H1 (cell line): ENCODE measurements around the gene CTSH. TPM values are rescaled to one million over a fixed set of nuclear protein-coding genes. Genes with fewer than 3 reads are reported as not detected.

ENCODE experiments used
- CTCF ChIA-PET: fragments of 300-600 bp; sonication (Branson Sonifier 250); formaldehyde crosslinking; loops from one replicate; lab custom pipeline; 2021; ENCODE audit not compliant: partially characterized antibody; lab: Charles Lee
- POLR2A ChIA-PET: fragments of 300-600 bp; sonication (Branson Sonifier 250); formaldehyde crosslinking; loops from one replicate; lab custom pipeline; 2021; ENCODE audit warnings: inconsistent platforms; ENCODE audit not compliant: partially characterized antibody; lab: Charles Lee
- DNase-seq, 2 experiments: peaks; one replicate each; pipeline versions ENCODE4 v3.0.0 to v3.0.0-alpha.2; 2010 to 2022; ENCODE audit warnings: low spot score in 2 of 2, low read depth in 1 of 2, mixed read lengths in 1 of 2
- FAIRE-seq: peaks from 2 replicates; lab custom pipeline; 2011; peaks lifted over from hg19 to GRCh38; lab: Jason Lieb, UNC
- H2AFZ ChIP-seq: 2 replicates; pipeline ENCODE4 v1.8.1; 2012; ENCODE audit warnings: low read length, inconsistent platforms
- H2AK5ac ChIP-seq: 2 replicates; pipeline ENCODE4 v1.6.1; 2013; ENCODE audit warnings: low read depth, low read length
- H2BK120ac ChIP-seq: replicated peaks from 2 replicates; pipeline ENCODE3; 2013; ENCODE audit warnings: low read depth, low read length, inconsistent platforms
- H2BK12ac ChIP-seq: 2 replicates; pipeline ENCODE4 v1.6.1; 2013; ENCODE audit warnings: low read depth, low read length
- H2BK15ac ChIP-seq: 2 replicates; pipeline ENCODE4 v1.6.1; 2013; ENCODE audit warnings: low read length
- H2BK20ac ChIP-seq: 2 replicates; pipeline ENCODE4 v1.6.1; 2013; ENCODE audit warnings: low read length
- H2BK5ac ChIP-seq: 2 replicates; pipeline ENCODE4 v1.6.1; 2013; ENCODE audit warnings: low read depth, low read length
- H3K14ac ChIP-seq: 2 replicates; pipeline ENCODE4 v1.6.1; 2013; ENCODE audit warnings: inconsistent platforms; ENCODE audit not compliant: insufficient read length
- H3K18ac ChIP-seq: 2 replicates; pipeline ENCODE4 v1.6.1; 2013; ENCODE audit warnings: low read length; ENCODE audit errors: extremely low read depth
- H3K23ac ChIP-seq: 2 replicates; pipeline ENCODE4 v1.6.1; 2013; ENCODE audit warnings: inconsistent platforms; ENCODE audit not compliant: insufficient read length
- H3K23me2 ChIP-seq: 2 replicates; pipeline ENCODE4 v1.6.1; 2013; ENCODE audit warnings: low read depth, low read length
- H3K27ac ChIP-seq: 2 replicates; pipeline ENCODE4 v1.6.1; 2011; ENCODE audit warnings: low read depth, low read length, inconsistent platforms
- H3K27me3 ChIP-seq, 4 experiments: replicated peaks in 1 of 4; 1 replicate in 1 of 4; 2 replicates in 3 of 4; pipeline versions ENCODE4 v1.6.1 to v1.8.1; 2011 to 2013; ENCODE audit warnings: low read length in 3 of 4, mild to moderate bottlenecking in 3 of 4, inconsistent platforms in 2 of 4, mixed read lengths in 2 of 4, moderate library complexity in 1 of 4; ENCODE audit not compliant: control insufficient read depth in 3 of 4, insufficient read depth in 3 of 4; ENCODE audit errors: extremely low read depth in 1 of 4
- H3K36me3 ChIP-seq, 4 experiments: 2 replicates each; pipeline versions ENCODE4 v1.6.1 to v1.8.1; 2011 to 2013; ENCODE audit warnings: mild to moderate bottlenecking in 4 of 4, low read length in 3 of 4, moderate library complexity in 2 of 4, control low read depth in 1 of 4, inconsistent platforms in 1 of 4; ENCODE audit not compliant: insufficient read depth in 4 of 4, control insufficient read depth in 2 of 4
- H3K4ac ChIP-seq: replicated peaks from 2 replicates; pipeline ENCODE3; 2013; ENCODE audit warnings: low read length, low read depth, mixed read lengths, inconsistent platforms; ENCODE audit not compliant: insufficient read length
- H3K4me1 ChIP-seq, 4 experiments: replicated peaks in 1 of 4; 1 replicate in 1 of 4; 2 replicates in 3 of 4; pipeline versions ENCODE4 v1.6.1 to v1.8.1; 2011 to 2013; ENCODE audit warnings: low read length in 3 of 4, inconsistent platforms in 2 of 4, mixed read lengths in 1 of 4; ENCODE audit not compliant: insufficient read depth in 4 of 4, control insufficient read depth in 3 of 4
- H3K4me2 ChIP-seq, 2 experiments: 2 replicates each; pipeline versions ENCODE4 v1.6.1 to v1.8.1; 2011 to 2013; ENCODE audit warnings: low read depth in 2 of 2, low read length in 2 of 2, control low read depth in 1 of 2, inconsistent platforms in 1 of 2, mild to moderate bottlenecking in 1 of 2; ENCODE audit not compliant: insufficient read depth in 1 of 2
- H3K4me3 ChIP-seq, 4 experiments: fragments of 200-600, 300-600 bp in 1 of 4; sonication (generic), shearing (Covaris generic), sonication (Bioruptor Twin) in 1 of 4; 2 replicates each; pipeline versions ENCODE4 v1.5.1 to v1.8.1; 2011 to 2016; ENCODE audit warnings: low read length in 4 of 4, low read depth in 3 of 4, control low read depth in 2 of 4, inconsistent platforms in 2 of 4, mild to moderate bottlenecking in 2 of 4, mixed read lengths in 1 of 4, moderate library complexity in 1 of 4; ENCODE audit not compliant: insufficient read depth in 2 of 4; ENCODE audit errors: extremely low read depth in 1 of 4
- H3K56ac ChIP-seq: replicated peaks from 2 replicates; pipeline ENCODE3; 2013; ENCODE audit warnings: low read depth, mild to moderate bottlenecking, mixed read lengths, low read length, inconsistent platforms; ENCODE audit not compliant: insufficient read length
- H3K79me1 ChIP-seq: 2 replicates; pipeline ENCODE4 v1.6.1; 2013; ENCODE audit warnings: low read depth, low read length, control low read depth
- H3K79me2 ChIP-seq, 2 experiments: 2 replicates each; pipeline versions ENCODE4 v1.6.1 to v1.8.1; 2012 to 2013; ENCODE audit warnings: low read length in 2 of 2, mild to moderate bottlenecking in 2 of 2, inconsistent platforms in 1 of 2; ENCODE audit not compliant: insufficient read depth in 2 of 2, control insufficient read depth in 1 of 2
- H3K9ac ChIP-seq, 4 experiments: replicated peaks in 1 of 4; 1 replicate in 1 of 4; 2 replicates in 3 of 4; pipeline versions ENCODE4 v1.6.1 to v1.8.1; 2011 to 2013; ENCODE audit warnings: low read depth in 3 of 4, low read length in 3 of 4, control low read depth in 2 of 4, mild to moderate bottlenecking in 2 of 4, moderate library complexity in 2 of 4, inconsistent platforms in 1 of 4; ENCODE audit errors: extremely low read depth in 1 of 4
- H3K9me3 ChIP-seq, 2 experiments: 2 replicates each; pipeline versions ENCODE4 v1.6.1 to v1.8.1; 2012 to 2013; ENCODE audit warnings: mild to moderate bottlenecking in 2 of 2, moderate library complexity in 2 of 2, control low read depth in 1 of 2, inconsistent platforms in 1 of 2, low read depth in 1 of 2, low read length in 1 of 2, mixed read lengths in 1 of 2; ENCODE audit not compliant: insufficient read depth in 2 of 2
- H4K20me1 ChIP-seq, 2 experiments: replicated peaks in 1 of 2; 2 replicates each; pipeline versions ENCODE3 to v1.8.1; 2011 to 2013; ENCODE audit warnings: inconsistent platforms in 2 of 2, low read length in 2 of 2, mild to moderate bottlenecking in 1 of 2; ENCODE audit not compliant: insufficient read depth in 2 of 2, control insufficient read depth in 1 of 2
- H4K5ac ChIP-seq: 2 replicates; pipeline ENCODE4 v1.6.1; 2013; ENCODE audit warnings: low read length, low read depth, mixed read lengths, inconsistent platforms; ENCODE audit not compliant: insufficient read length
- H4K8ac ChIP-seq: 2 replicates; pipeline ENCODE4 v1.8.0; 2013; ENCODE audit warnings: mild to moderate bottlenecking, moderate library complexity, low read length, inconsistent platforms; ENCODE audit not compliant: insufficient read depth; ENCODE audit errors: extremely low read depth
- H4K91ac ChIP-seq: replicated peaks from 2 replicates; pipeline ENCODE3; 2013; ENCODE audit warnings: low read length, mixed read lengths, inconsistent platforms; ENCODE audit not compliant: insufficient read length
- BCL11A ChIP-seq, 2 experiments: IDR thresholded peaks; one replicate each; pipeline ENCODE4 v1.6.1; 2011; ENCODE audit warnings: low read depth in 2 of 2, low read length in 2 of 2, mild to moderate bottlenecking in 2 of 2
- CHD2 ChIP-seq: IDR thresholded peaks from 2 replicates; pipeline ENCODE4 v1.6.1; 2012; ENCODE audit warnings: low read length, improper control_type of control experiment
- EZH2 ChIP-seq: fragments of 200-600 bp; sonication (generic); IDR thresholded peaks from 2 replicates; pipeline ENCODE4 v1.7.1; 2012; ENCODE audit warnings: low read depth, mild to moderate bottlenecking, moderate library complexity, low read length, inconsistent platforms; ENCODE audit not compliant: severe bottlenecking
- JUN ChIP-seq: IDR thresholded peaks from 2 replicates; pipeline ENCODE4 v1.6.1; 2011; ENCODE audit warnings: low read depth, mild to moderate bottlenecking, improper control_type of control experiment, low read length
- MAFK ChIP-seq: IDR thresholded peaks from 2 replicates; pipeline ENCODE4 v1.6.1; 2012; ENCODE audit warnings: low read depth, mild to moderate bottlenecking, improper control_type of control experiment, low read length
- NRF1 ChIP-seq: IDR thresholded peaks from 2 replicates; pipeline ENCODE4 v1.6.1; 2011; ENCODE audit warnings: mild to moderate bottlenecking, low read depth, low read length, improper control_type of control experiment
- RXRA ChIP-seq: IDR thresholded peaks from 2 replicates; pipeline ENCODE4 v1.6.1; 2011; ENCODE audit warnings: low read depth, mild to moderate bottlenecking, low read length, moderate library complexity; ENCODE audit not compliant: insufficient read depth
- SP1 ChIP-seq: IDR thresholded peaks from 2 replicates; pipeline ENCODE4 v1.6.1; 2011; ENCODE audit warnings: low read depth, low read length
- TCF12 ChIP-seq: IDR thresholded peaks from 2 replicates; pipeline ENCODE4 v1.6.1; 2011; ENCODE audit warnings: low read depth, mild to moderate bottlenecking, low read length
- WGBS, 2 experiments: shearing (Covaris generic) in 1 of 2; methylation state at CpG; one replicate each; pipeline versions ENCODE4 v1.1.6 to v1.1.7; 2013 to 2015; ENCODE audit warnings: low lambda C conversion rate in 2 of 2, mixed read lengths in 2 of 2, inconsistent platforms in 1 of 2, low coverage in 1 of 2, missing lambda C conversion rate in 1 of 2; ENCODE audit not compliant: insufficient replicate concordance in 2 of 2, insufficient coverage in 1 of 2, insufficient read length in 1 of 2; ENCODE audit errors: extremely low coverage in 1 of 2, missing lambda C conversion rate in 1 of 2; 5-methylcytosine and 5-hydroxymethylcytosine counted together
- polyA plus RNA-seq, 7 experiments: library from polyadenylated mRNA; depleted of rRNA in 3 of 7; stranded (reverse) in 5 of 7; unstranded in 2 of 7; fragments of >200 nt in 5 of 7; fragments of 200-250 nt in 2 of 7; gene quantifications; 1 replicate in 5 of 7; 2 replicates in 1 of 7; 4 replicates in 1 of 7; pipeline versions ENCODE4 v1.2.1 to v1.2.3, GENCODE V29; 2011 to 2013; ENCODE audit warnings: missing spikeins in 2 of 7, mixed read lengths in 2 of 7
- total RNA-seq: library from RNA; stranded (reverse); fragmentation: NEBNext Ultra II Directional; extraction: Animal tissue kit (Norgen Biotek cat#: 25700); gene quantifications from 2 replicates; pipeline ENCODE4 v1.2.1, GENCODE V29; 2021
- TF ChIP-seq, protein P1 (sequence below): IDR thresholded peaks from 2 replicates; pipeline ENCODE4 v1.6.1; 2012; ENCODE audit warnings: inconsistent platforms

The CTSH gene
- total and polyA plus RNA-seq, 2 of the 8 experiments (the other 6 are each of a cell fraction or from before 2014, with no cell fraction given), result 34.0 to 36.8 TPM

DNA sequence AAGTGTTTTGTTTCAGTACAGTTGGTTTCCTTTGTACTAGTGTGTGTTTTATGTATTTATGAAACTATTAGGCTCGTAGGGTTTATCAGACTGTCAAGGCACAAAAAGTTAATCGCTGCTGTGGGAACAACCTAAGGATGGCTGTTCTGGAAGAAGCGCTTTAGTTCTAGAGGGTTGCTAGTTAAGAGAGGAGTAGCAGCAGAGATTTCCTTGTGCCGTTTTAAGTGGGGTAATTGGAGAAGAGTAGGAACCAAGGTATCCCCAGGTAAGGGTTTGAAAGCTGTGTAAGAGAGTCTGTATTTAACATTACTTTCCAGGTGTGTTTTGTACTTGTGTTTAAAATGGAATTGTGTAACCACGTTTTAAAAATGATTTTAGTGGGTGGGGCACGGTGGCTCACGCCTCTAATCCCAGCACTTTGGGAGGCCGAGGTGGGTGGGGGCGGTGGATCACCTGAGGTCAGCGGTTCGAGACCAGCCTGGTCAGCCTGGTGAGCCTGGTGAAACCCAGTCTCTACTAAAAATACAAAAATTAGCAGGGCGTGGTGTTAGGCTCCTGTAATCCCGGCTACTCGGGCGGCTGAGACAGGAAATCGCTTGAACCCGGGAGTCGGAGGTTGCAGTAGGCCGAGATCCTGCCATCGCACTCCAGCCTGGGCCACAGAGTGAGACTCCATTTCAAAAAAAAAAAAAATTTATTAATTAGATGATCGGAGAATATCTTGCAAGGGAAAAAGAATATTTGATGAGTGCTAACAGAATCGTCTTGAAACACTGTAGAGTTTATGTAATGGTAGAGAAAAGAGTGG, 69.5 kb downstream of the CTSH start:
- no peak overlapping the region for H2AK5ac ChIP-seq
- H2BK15ac ChIP-seq, result no peak overlapping the region
- H3K27ac ChIP-seq, result peak overlapping the region; percentile 41; the same call in 1 of the 2 replicates
- H3K27me3 ChIP-seq, result no peaks in the 10 kb centered on the region
- H3K14ac ChIP-seq, result no peak overlapping the region
- no peak overlapping the region for H4K91ac ChIP-seq
- peak overlapping the region; percentile 66 to 68 for H3K4me2 ChIP-seq
- H3K9ac ChIP-seq, result peak overlapping the region in 1 of 4 experiments; percentile 34; a peak in 1 of 7 replicates
- no peak overlapping the region for H2BK12ac ChIP-seq
- H4K5ac ChIP-seq, result no peak overlapping the region
- H3K4me1 ChIP-seq, result peaks cover 1 to 11% (median 7%) of the 10 kb centered on the region in 4 experiments; a peak in 3 of 7 replicates
- H2BK5ac ChIP-seq, result no peak overlapping the region
- H3K56ac ChIP-seq, result no peak overlapping the region
- peaks cover 37 to 42% of the 10 kb centered on the region in 2 experiments for H4K20me1 ChIP-seq
- no peak overlapping the region for H2BK20ac ChIP-seq
- no peak overlapping the region for H3K23ac ChIP-seq
- WGBS, 2 experiments, result 80 to 100% methylated on average over 1 to 22 of the region's 22 CpGs
- no peak overlapping the region for H3K4ac ChIP-seq
- POLR2A ChIA-PET, result interaction anchor here (0.6 to 3.8 kb wide), 6 partner anchors 9 to 106 kb away, joined by 3 to 59 read pairs (median 4); no protein-coding TSS in a partner anchor
- H3K9me3 ChIP-seq, result no peaks in the 10 kb centered on the region
- TF ChIP-seq NRF1 (no peak), CHD2 (no peak), RXRA (no peak), TCF12 (no peak), JUN (no peak), BCL11A (IDR thresholded peaks at IDR 0.05; ENCODE audit: low read depth in 2 of 2, low read length in 2 of 2) (no peak), EZH2 (no peak), SP1 (no peak), MAFK (no peak)
- TF ChIP-seq, protein P1, sequence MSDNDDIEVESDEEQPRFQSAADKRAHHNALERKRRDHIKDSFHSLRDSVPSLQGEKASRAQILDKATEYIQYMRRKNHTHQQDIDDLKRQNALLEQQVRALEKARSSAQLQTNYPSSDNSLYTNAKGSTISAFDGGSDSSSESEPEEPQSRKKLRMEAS, result no peak
- H3K36me3 ChIP-seq, result peaks cover 2 to 10% (median 2%) of the 10 kb centered on the region in 4 experiments; a peak in 3 of 8 replicates
- no peak overlapping the region for H2BK120ac ChIP-seq
- peak overlapping the region; percentile 97 to 100 (median 99); a peak in 7 of 8 replicates for H3K4me3 ChIP-seq
- CTCF ChIA-PET, result interaction anchor here (1.4 kb wide), 1 partner anchor 16 kb away, joined by 3 read pairs; no protein-coding TSS in a partner anchor
- DNase-seq (no peak), FAIRE-seq (no peak)
- no peak overlapping the region for H4K8ac ChIP-seq
- H2AFZ ChIP-seq, result no peak overlapping the region
- H3K23me2 ChIP-seq, result peaks cover 4% of the 10 kb centered on the region; the same call in 1 of the 2 replicates
- no peak overlapping the region for H3K18ac ChIP-seq
- peaks cover 58 to 72% of the 10 kb centered on the region in 2 experiments for H3K79me2 ChIP-seq
- no peaks in the 10 kb centered on the region for H3K79me1 ChIP-seq
